Embryonic facial prominence (tissue), 1 donor: ENCODE measurements around the gene ETDB.
"Not testable (repeated sequence)": the region's sequence is repeated elsewhere in the genome, so short reads cannot be mapped to it uniquely, and the experiment has no call there.

Experiments
- DNase-seq: peaks from one replicate; pipeline ENCODE4 v3.0.0-alpha.2; 2016; ENCODE audit errors: extremely low spot score

Gene ETDB

DNA sequence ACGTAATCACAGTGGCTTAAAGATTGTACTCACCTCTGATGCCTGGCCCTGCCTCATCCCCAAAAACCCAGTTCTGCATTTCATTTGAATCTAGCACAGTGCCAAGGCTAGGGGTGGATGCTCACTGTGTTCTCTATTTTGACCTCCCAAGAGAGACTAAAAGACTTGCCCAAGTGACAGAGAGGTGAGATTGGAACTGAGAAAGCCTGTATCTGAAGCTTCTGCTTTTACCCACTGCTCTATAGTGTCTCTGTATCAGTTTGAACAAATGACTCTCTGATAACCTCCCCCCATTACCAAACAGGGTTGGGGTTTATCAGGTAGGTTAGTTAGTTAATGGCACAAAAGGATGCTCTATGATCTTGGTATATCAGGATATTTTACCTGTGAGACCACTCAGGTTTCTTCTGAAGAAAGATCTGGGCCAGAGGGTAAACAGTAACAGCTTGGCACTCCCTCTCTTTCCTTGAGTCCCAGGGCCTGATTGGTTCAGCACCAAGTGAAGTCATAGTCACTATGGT, at the start of gene ETDB:
ETDB (minus strand) TSS at position 471 of the 521 bp plus-strand sequence. CDS start 1,265 bp downstream, outside the sequence.
- not testable (repeated sequence) for DNase-seq

DNA sequence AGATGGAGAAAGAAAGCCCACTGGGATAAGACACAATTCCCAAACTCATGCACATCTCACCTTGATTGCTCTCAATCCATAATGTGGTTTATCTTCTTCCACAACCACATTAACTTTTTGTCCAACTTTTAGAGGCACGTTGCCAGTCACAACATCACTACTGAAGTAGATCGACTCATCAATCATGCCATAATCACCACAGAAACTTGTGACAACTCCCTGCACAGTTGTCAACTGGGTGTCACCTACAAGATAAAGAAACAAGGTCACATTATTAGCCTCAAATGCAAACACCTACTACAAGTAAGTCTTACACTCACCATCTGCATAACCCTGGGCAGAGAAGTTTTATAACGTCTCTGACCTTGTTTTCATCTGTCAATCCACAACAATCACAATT, 49.2 kb upstream of the ETDB start:
- not testable (repeated sequence) for DNase-seq

DNA sequence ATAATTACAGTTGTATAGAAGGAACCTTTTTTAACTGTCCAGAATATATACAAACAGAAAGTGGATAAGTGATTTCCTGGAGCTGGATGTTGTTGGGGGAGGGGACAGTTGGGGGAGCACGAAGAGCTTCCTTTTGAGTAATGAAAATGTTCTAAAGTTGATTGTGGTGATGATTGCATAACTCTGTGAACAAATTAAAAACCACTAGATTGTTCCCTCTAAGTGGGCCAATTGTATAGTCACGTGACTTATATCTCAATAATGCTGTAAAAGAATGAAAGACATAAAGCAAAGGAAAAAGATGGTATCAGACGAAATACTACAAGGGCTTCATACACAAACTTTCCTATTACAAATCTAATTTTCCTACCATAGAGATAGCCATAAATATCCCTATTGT, 48.2 kb upstream of the ETDB start:
- no peak for DNase-seq

DNA sequence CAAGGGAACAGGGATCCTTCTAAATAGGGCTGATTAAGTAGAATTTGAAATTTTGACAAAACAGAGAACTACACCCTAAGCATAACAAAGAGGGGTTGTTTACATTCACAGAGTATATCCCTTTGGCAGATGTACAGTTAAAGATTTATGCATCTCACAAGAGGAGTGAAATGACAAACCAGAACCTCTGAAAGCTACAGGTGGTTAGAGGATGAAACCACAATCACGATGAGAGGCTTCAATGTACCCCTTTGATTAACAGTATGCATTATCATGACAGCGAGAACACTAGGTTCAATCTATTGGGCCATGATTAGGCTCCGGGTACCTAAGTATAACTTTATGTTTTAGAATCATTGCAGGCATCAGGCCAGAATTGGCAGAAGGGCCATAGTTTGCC, 34.4 kb upstream of the ETDB start:
- not testable (repeated sequence) for DNase-seq

DNA sequence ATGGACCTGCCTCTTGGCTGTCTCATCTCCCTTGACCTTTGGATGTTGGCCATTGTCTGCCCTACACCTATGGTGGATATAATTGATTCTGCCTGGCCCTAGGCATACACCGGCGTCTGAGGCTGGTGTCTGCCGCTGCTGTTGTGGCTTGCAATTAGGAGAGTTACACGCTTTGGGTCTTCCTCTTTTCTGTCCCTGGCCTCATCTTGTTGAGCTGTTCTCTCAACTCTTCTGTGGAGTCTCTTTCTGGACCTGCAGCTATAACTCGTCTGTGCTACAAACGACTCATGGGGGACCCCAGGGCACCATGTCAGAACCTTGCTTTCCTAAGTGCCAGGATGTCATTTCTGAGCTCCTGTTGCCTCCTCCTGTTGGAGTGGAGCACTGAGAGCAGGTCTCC, 5.8 kb upstream of the ETDB start:
- not testable (repeated sequence) for DNase-seq

DNA sequence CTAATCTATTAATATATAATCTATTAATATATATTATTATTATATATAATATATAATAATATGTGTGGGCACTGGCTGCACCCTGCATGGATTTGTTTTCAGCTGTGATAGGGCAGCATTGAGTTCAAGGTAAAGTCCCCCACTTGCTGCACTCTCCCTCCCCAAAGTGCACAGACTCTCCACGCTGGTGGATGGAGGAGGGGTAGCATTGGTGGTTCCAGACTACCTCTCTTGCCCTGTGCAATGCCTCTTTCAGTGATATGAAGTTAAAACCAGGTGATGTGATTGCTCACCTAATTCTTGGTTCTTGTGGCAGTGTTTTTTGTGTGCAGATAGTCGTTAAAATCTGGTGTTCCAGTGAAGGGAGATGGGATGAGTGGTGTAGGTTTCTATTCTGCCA, 4.3 kb downstream of the ETDB start:
- not testable (repeated sequence) for DNase-seq

DNA sequence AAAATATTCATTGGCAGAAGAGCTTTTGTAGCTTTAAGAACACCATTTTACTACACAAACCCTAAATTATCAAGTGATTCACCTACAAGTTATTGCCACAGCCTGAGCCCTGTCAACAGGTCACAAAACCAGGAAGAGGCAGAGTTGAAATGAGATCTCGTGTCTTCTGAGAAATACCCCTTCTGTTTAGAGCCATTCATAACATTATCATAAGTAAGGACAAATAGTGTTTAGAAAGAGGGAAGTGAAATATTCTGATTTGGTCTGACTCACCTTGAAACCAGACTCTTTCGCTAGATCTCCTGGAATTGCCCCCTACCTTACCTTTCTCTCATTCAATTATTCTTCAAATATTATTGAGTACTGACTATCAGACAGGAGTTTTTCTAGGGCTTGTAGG, 5.9 kb downstream of the ETDB start:
- DNase-seq = no peak

DNA sequence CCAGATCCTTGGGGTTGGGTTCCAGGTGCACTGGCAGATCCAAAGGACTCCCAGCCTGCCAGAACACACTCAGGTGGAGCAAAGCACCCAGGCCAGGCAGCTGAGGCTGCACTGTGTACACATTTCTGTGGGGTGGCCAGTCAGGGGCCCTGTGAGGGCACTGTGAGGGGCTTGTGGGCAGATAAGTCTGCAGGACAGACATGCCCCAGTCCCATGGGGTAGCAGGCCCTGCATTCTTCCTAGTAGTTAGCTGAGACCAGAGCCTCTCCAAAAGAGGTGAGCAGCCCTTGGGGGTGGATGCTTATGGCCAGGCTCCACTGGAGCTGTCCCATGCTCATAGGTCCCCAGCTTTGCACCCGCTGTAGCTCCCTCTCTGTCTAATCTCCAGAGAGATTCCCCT, 7.6 kb downstream of the ETDB start:
- DNase-seq = no peak

DNA sequence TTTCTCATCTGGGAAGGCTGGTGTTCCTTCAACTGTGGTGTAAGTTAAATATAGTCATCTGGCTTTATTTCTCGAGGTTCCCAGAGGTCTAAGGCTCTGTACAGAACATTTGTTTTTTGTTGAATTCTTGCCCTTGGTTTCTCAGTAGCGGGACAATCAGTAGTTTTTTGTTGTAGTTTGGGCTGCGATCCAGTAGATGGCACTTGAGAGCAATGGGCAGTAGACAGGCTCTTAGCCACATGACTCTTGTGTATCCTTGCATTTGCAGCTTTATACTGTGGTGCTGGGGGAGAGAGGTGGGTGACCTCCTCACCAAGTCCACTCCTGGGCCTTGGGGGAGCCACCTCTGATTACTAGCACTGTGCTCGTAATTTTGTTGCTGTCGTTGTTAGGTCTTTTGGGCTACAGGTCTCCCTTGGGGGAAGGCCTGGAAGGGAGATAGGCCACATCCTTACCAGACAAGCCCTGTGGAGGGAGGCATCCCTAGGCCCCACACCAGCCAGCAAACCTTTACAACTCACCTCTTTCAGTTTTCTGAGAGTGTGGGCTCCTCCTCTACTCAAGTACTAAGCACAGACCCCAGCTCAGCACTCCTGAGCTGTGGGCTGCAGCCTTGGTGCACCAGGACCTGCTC, 8.1 kb downstream of the ETDB start:
- DNase-seq = no peak

DNA sequence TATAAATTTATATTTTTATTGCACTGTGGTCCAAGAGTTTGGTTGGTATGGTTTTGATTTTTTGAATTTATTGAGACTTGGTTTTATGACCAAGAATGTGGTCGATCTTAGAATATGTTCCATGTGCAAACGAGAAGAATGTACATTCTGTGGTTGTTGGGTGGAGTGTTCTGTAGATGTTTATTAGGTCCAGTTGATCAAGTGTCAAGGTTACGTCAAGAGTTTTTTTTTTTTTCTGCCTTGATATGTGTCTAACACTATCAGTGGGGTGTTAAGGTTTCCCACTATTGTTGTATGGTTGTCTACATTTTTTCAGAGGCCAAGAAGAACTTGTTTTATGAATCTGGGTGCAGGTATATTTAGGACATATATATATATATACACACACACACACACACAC, 10.8 kb downstream of the ETDB start:
- no peak for DNase-seq

DNA sequence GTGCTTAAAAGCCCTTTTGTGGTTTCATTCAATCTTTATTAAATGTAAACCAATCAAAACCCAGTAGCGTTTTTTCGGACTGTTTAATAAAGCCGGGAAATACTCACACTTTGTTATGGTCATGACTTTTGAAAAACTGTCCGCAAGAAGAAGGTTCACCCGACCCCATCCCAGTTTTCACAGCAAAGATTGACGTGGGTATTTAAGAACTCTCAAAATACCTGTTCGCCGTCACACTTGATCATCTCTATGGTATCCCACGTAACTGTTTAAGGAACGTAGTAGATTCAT, 20.9 kb downstream of the ETDB start:
- no peak for DNase-seq

DNA sequence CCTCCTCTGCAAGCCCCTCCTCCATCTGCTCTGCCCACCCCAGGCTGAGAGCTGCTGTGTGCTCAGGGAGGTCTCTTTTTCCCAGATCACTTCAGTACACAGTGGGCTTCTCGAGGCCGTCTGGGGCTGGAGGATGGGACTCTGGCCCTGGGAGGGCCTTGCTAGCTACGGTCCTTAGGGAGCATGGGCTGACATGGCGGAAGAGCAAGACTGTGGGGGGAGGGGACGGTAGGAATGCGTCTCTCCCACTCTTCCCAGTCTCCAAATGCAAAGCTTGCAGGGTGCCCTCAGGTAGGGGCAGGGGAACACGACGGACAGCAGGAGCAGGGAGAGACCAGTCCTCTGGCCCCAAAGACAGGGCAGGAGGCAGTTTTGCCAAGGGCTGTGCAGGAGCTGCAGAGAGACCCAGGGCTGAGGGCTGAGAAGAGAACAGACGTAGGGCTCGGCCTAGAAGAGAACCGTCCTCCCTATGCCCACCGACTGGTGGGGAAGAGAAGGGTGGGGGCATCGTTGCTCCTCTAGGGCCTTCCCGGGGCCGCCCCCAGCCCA, 23.1 kb downstream of the ETDB start:
- not testable (repeated sequence) for DNase-seq

DNA sequence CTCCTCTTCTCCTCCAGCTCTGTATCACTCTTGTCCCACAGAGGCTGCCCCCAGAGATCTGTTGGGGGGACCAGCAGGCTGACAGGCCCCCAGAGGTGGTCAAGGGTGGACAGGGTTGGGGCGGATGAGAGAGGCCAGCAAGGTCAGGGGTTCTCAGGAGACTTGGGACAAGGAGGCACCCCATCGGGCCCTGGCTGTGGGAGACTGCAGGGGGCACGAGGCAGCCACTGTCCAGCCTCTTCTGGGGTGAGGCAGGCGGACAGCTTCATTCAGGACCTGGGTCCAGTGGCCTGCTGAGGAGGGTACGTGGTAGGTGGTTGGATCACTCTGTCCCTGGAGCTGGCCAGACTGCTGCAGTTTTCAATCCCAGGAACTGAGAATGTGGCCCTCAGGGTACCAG, 24.6 kb downstream of the ETDB start:
- no peak for DNase-seq

DNA sequence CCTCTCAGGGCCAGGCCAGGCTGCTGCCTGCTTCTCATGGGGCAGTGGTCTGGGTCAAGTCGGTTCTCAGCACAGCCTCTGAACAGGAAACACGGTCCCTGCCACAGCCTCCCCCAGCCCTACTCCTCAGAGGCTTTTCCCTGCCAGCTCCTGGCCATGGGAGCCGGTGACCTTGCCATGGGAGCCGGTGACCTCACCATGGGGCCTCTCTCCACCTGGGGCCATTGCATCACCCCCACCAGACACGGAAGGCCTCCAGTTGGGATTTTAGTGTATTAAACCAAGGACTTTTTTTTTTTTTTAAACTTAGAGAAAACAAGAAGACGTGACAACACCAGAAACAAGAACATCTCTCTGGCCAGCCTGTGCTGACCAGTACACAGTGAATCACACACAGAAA, 25.6 kb downstream of the ETDB start:
- no peak for DNase-seq

DNA sequence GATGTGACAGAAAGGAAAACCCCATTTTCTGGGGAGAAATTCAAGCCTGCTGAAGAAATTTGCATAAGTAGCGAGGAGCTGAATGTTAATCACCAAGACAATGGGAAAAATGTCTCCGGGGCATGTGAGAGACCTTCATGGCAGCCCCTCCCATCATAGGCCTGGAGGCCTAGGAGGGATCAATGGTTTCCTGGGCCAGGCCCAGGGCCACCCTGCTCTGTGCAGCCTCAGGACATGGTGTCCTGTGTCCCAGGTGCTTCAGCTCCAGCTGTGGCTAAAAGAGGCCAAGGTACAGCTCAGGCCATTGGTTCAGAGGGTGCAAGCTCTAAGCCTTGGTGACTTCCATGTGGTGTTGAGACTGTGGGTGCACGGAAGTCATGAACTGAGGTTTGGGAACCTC, 31.2 kb downstream of the ETDB start:
- DNase-seq = no peak

DNA sequence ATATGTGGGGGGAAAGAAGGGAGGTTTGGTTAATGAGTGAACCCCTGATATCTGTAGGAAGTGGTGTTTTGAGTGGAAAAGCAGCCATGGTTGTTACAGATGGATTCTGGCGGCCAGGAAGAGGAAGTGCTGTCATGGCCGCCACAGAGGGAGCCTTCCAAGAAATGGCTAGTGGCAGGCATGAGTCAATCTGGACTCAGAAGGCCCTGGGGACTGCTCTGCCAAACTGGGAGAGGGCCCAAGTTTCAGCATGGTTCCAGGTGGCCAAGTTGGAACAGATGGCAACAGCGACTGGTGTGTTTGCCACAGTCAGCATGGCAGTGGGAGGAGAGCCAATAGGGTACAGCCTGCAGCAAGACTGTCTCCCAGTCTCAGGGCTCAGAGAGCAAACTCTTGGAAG, 32.5 kb downstream of the ETDB start:
- no peak for DNase-seq

DNA sequence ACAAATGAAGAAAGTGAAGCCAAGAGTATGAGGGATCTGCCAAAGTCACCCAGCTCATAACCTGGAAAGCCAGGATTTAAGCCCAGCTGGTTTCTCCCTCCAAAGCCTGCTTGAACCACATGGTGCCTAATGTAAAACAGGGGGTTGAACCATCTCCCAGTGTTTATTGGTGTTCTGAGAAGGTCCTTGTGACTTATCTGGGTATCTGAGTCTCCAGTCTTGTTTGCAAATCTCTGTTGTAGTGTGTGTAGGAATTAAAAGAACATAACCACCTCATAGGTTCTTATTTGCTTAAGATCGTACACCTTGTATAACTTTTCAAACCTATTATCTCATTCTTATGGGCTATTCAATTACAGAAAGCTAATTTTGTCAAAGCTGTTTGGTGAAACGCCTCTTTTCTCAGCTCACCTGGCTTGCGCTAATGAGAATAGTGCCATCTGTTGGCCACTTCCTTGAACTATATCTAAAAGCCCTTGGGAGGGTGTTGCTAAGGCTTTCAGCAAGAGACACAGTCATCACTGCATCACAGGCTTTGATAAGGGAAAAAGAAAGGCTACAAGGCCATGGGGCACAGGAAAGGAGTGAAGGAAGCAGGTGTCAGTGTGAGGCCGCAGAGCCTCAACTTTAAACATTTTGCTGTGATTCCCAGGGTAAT, 34.0 kb downstream of the ETDB start:
- DNase-seq = no peak

DNA sequence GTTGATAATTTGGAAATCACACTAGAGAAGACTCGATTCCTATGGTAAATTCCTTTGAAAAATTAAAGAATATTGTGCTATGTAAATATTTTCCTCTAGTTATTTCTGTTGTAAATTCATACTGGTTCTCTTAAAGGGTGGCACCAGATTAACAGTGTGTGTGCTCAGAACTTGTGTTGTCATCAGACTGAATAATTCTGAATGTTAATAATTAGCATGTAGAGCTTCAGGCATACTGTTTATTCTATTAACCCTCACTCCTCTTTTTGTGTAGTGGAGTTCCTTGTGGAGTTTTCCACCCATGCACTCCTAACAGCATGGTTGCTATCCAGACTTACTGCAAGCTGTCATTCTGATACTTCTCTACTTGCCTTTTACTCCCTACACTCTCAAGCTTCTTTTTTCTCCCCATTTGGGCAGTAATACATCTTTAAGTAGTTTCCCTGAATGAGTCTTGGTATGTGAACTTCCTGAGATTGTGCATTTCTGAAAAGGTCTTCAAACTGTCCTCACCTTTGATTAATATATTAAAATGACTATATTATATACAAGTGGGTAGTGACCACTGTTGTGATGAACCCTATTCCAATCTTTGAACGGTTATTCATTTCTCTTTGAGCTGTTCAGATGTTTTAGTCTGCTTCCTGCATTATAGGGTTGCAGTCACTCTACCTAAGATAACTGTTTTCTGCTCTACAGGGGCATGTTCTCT, 38.5 kb downstream of the ETDB start:
- no peak for DNase-seq
